ENCODE data around the gene TET3. TPM values are rescaled to one million over a fixed set of nuclear protein-coding genes. Genes with fewer than 3 reads are reported as not detected.

TET3 gene
- total RNA-seq, 1 donor from 2014 or later: 12.3 TPM

GRCh38 chr2:74031221-74031620, 46.5 kb downstream of the TET3 start:
- peaks cover 12% of the 10 kb centered on the region for H3K4me1 ChIP-seq
- no peak overlapping the region for H3K4me3 ChIP-seq
- H3K36me3 ChIP-seq: no peaks in the 10 kb centered on the region
- no peak for DNase-seq (ENCODE audit: extremely low spot score in 2 of 2)
- TF ChIP-seq CTCF (IDR thresholded peaks at IDR 0.05): no peak
- no peak for TF ChIP-seq POLR2AphosphoS5 (IDR thresholded peaks at IDR 0.05; ENCODE audit: insufficient read depth in 1 of 2, low read depth in 1 of 2)
- no peak for TF ChIP-seq POLR2A (IDR thresholded peaks at IDR 0.05)
- H3K9me3 ChIP-seq: no peaks in the 10 kb centered on the region
- H3K27ac ChIP-seq: no peak overlapping the region
- no peaks in the 10 kb centered on the region for H3K27me3 ChIP-seq
- intact Hi-C loops (cut with DNase I): no loop called here

GRCh38 chr2:74031959-74032287, 47.2 kb downstream of the TET3 start:
- no peak overlapping the region for H3K27ac ChIP-seq
- no peak overlapping the region for H3K4me3 ChIP-seq
- intact Hi-C loops (cut with DNase I): no loop called here
- peaks cover 19% of the 10 kb centered on the region for H3K4me1 ChIP-seq
- no peaks in the 10 kb centered on the region for H3K36me3 ChIP-seq
- TF ChIP-seq POLR2AphosphoS5 (IDR thresholded peaks at IDR 0.05; ENCODE audit: insufficient read depth in 1 of 2, low read depth in 1 of 2) (no peak), POLR2A (IDR thresholded peaks at IDR 0.05) (no peak), CTCF (IDR thresholded peaks at IDR 0.05) (no peak)
- DNase-seq (ENCODE audit: extremely low spot score in 2 of 2): no peak
- H3K27me3 ChIP-seq: no peaks in the 10 kb centered on the region
- no peaks in the 10 kb centered on the region for H3K9me3 ChIP-seq

- intact Hi-C loops (cut with DNase I): no loop called here
Observed at GRCh38 chr2:74033375-74033774, 48.7 kb downstream of the TET3 start.

More at GRCh38 chr2:74033375-74033774, 48.7 kb downstream of the TET3 start:
- TF ChIP-seq POLR2AphosphoS5 (IDR thresholded peaks at IDR 0.05; ENCODE audit: insufficient read depth in 1 of 2, low read depth in 1 of 2): no peak
- TF ChIP-seq CTCF (IDR thresholded peaks at IDR 0.05): no peak
- no peak for TF ChIP-seq POLR2A (IDR thresholded peaks at IDR 0.05)
- H3K9me3 ChIP-seq: no peaks in the 10 kb centered on the region
- H3K27me3 ChIP-seq: no peaks in the 10 kb centered on the region
- H3K36me3 ChIP-seq: no peaks in the 10 kb centered on the region
- H3K4me3 ChIP-seq: no peak overlapping the region
- no peak overlapping the region for H3K27ac ChIP-seq
- DNase-seq (ENCODE audit: extremely low spot score in 2 of 2): no peak
- peaks cover 30% of the 10 kb centered on the region for H3K4me1 ChIP-seq

Small RNAs within 50 kb of the gene (small RNA-seq; reads per million reads assigned to genes)
- gene AC110801.1 (not detected), gene RNA5SP97 (not detected)

Other genes with a start within 250 kb of the TET3 start
- 18.9 TPM for gene TPRKB, start 247.6 kb upstream of the TET3 start, total RNA-seq
- gene DUSP11, start 204.8 kb upstream of the TET3 start, total RNA-seq: 36.3 TPM
- gene C2orf78, start 200.7 kb upstream of the TET3 start, total RNA-seq: not detected
- 30.4 TPM for gene STAMBP, start 155.9 kb upstream of the TET3 start, total RNA-seq
- gene ACTG2, start 91.9 kb upstream of the TET3 start, total RNA-seq: 413 TPM
- 52.3 TPM for gene DGUOK, start 58.0 kb upstream of the TET3 start, total RNA-seq
- gene BOLA3, start 163.0 kb downstream of the TET3 start, total RNA-seq: 59.7 TPM
- 68.5 TPM for gene MOB1A, start 194.0 kb downstream of the TET3 start, total RNA-seq
- gene MTHFD2, start 213.7 kb downstream of the TET3 start, total RNA-seq: 55.7 TPM

Measured in vagina (tissue), 2 donors.